SK-N-SH (cell line): Measurements from ENCODE around the gene ADAMTS2. TPM values are rescaled to one million over a fixed set of nuclear protein-coding genes. Genes with fewer than 3 reads are reported as not detected.

ENCODE experiments used
- CTCF ChIA-PET: fragments of 300-600, 350-600 bp; formaldehyde crosslinking; extraction: SDS; loops from one replicate; lab custom pipeline; 2021; lab: Yijun Ruan, JAX
- POLR2A ChIA-PET: fragments of 350-600 bp; sonication (Branson Sonifier 250); formaldehyde crosslinking; extraction: SDS; loops from one replicate; lab custom pipeline; 2020; ENCODE audit warnings: antibody characterized with exemption, inconsistent platforms; lab: Yijun Ruan, JAX
- DNase-seq: peaks from one replicate; pipeline ENCODE4 v3.0.0; 2012
- H2AFZ ChIP-seq: fragments of 200-600 bp; sonication (generic); 2 replicates; pipeline ENCODE4 v1.8.1; 2016; ENCODE audit warnings: antibody characterized with exemption, mild to moderate bottlenecking, low read depth
- H3F3A ChIP-seq: fragments of 200-600 bp; sonication (generic); replicated peaks from 2 replicates; pipeline ENCODE3; 2016; ENCODE audit warnings: antibody characterized with exemption, mild to moderate bottlenecking; ENCODE audit not compliant: insufficient read depth
- H3K27ac ChIP-seq, 2 experiments: fragments of 200-500 bp in 1 of 2; fragments of 200-600 bp in 1 of 2; sonication (Bioruptor generic) in 1 of 2; sonication (generic), shearing (Covaris generic) in 1 of 2; 2 replicates each; pipeline versions ENCODE4 v1.5.1 to v1.6.1; 2014 to 2016; ENCODE audit warnings: low read depth in 2 of 2, inconsistent platforms in 1 of 2, low read length in 1 of 2, mild to moderate bottlenecking in 1 of 2, mixed read lengths in 1 of 2
- H3K27me3 ChIP-seq: fragments of 200-600 bp; sonication (generic), shearing (Covaris generic); 2 replicates; pipeline ENCODE4 v1.6.1; 2016; ENCODE audit warnings: mixed run types; ENCODE audit not compliant: insufficient read depth
- H3K36me3 ChIP-seq, 2 experiments: fragments of 200-500 bp in 1 of 2; fragments of 200-600 bp in 1 of 2; sonication (Bioruptor generic) in 1 of 2; sonication (generic) in 1 of 2; replicated peaks in 1 of 2; 2 replicates each; pipeline versions ENCODE3 to v1.5.1; 2014 to 2016; ENCODE audit warnings: low read length in 1 of 2, mild to moderate bottlenecking in 1 of 2; ENCODE audit not compliant: insufficient read depth in 2 of 2, control insufficient read depth in 1 of 2
- H3K4me1 ChIP-seq, 2 experiments: fragments of 200-500 bp in 1 of 2; fragments of 200-600 bp in 1 of 2; sonication (Bioruptor generic) in 1 of 2; sonication (generic), shearing (Covaris generic) in 1 of 2; 2 replicates each; pipeline versions ENCODE4 v1.5.1 to v1.6.1; 2014 to 2016; ENCODE audit warnings: low read depth in 1 of 2, low read length in 1 of 2, mixed run types in 1 of 2; ENCODE audit not compliant: insufficient read depth in 2 of 2, control insufficient read depth in 1 of 2
- H3K4me2 ChIP-seq: fragments of 200-600 bp; sonication (generic), shearing (Covaris generic); 2 replicates; pipeline ENCODE4 v1.6.1; 2017; ENCODE audit warnings: mixed run types
- H3K4me3 ChIP-seq, 2 experiments: fragments of 200-500 bp in 1 of 2; fragments of 200-600 bp in 1 of 2; sonication (Bioruptor generic) in 1 of 2; sonication (generic), shearing (Covaris generic) in 1 of 2; 2 replicates each; pipeline versions ENCODE4 v1.5.1 to v1.8.1; 2014 to 2016; ENCODE audit warnings: low read depth in 2 of 2, inconsistent platforms in 1 of 2, low read length in 1 of 2, mild to moderate bottlenecking in 1 of 2, mixed read lengths in 1 of 2, moderate library complexity in 1 of 2
- H3K79me2 ChIP-seq: fragments of 200-600 bp; sonication (generic); 2 replicates; pipeline ENCODE4 v1.8.1; 2017; ENCODE audit warnings: mild to moderate bottlenecking; ENCODE audit not compliant: insufficient read depth
- H3K9ac ChIP-seq: fragments of 200-600 bp; sonication (generic); 2 replicates; pipeline ENCODE4 v1.6.1; 2017; ENCODE audit warnings: mixed run types
- H3K9me2 ChIP-seq: fragments of 200-600 bp; sonication (generic); 2 replicates; pipeline ENCODE4 v1.6.1; 2017; ENCODE audit warnings: mixed run types
- H3K9me3 ChIP-seq: fragments of 200-600 bp; sonication (generic); 2 replicates; pipeline ENCODE4 v1.6.1; 2017; ENCODE audit warnings: mixed run types, mild to moderate bottlenecking, moderate library complexity
- H4K20me1 ChIP-seq: fragments of 200-600 bp; sonication (generic); 2 replicates; pipeline ENCODE4 v1.6.1; 2017; ENCODE audit warnings: mild to moderate bottlenecking, mixed run types; ENCODE audit not compliant: insufficient read depth
- ELF1 ChIP-seq: IDR thresholded peaks from 2 replicates; pipeline ENCODE4 v1.4.0; 2012
- EZH2phosphoT487 ChIP-seq: fragments of 200-600 bp; sonication (generic); IDR thresholded peaks from 2 replicates; pipeline ENCODE4 v1.6.1; 2017; ENCODE audit warnings: low read depth, mixed run types, mild to moderate bottlenecking, antibody characterized with exemption, moderate library complexity, borderline replicate concordance
- GABPA ChIP-seq: IDR thresholded peaks from 2 replicates; pipeline ENCODE4 v1.4.0; 2012; ENCODE audit warnings: low read depth, mild to moderate bottlenecking
- GATA2 ChIP-seq: sonication (generic); formaldehyde crosslinking; IDR thresholded peaks from 2 replicates; pipeline ENCODE4 v1.5.0; 2020; ENCODE audit warnings: mild to moderate bottlenecking, missing genetic modification reagents
- PBX3 ChIP-seq: IDR thresholded peaks from 2 replicates; pipeline ENCODE4; 2012
- RAD21 ChIP-seq: IDR thresholded peaks from 2 replicates; pipeline ENCODE4 v1.6.1; 2012; ENCODE audit warnings: mild to moderate bottlenecking, low read length
- RCOR1 ChIP-seq: fragments of 150-350 bp; IDR thresholded peaks from 2 replicates; pipeline ENCODE4 v1.6.1; 2017; ENCODE audit warnings: antibody characterized with exemption, low read length
- SMC3 ChIP-seq: IDR thresholded peaks from 2 replicates; pipeline ENCODE4 v1.6.1; 2012; ENCODE audit warnings: low read depth, low read length, improper control_type of control experiment
- TAF1 ChIP-seq: IDR thresholded peaks from 2 replicates; pipeline ENCODE4 v1.6.1; 2012; ENCODE audit warnings: low read depth, mild to moderate bottlenecking, low read length, moderate library complexity, borderline replicate concordance
- USF1 ChIP-seq: IDR thresholded peaks from 2 replicates; pipeline ENCODE4 v1.4.0; 2012; ENCODE audit warnings: low read depth, borderline replicate concordance
- YY1 ChIP-seq: IDR thresholded peaks from 2 replicates; pipeline ENCODE4 v1.4.0; 2012; ENCODE audit warnings: low read depth, mild to moderate bottlenecking
- ZBTB33 ChIP-seq: IDR thresholded peaks from 2 replicates; pipeline ENCODE4 v1.4.0; 2012; ENCODE audit warnings: low read depth, borderline replicate concordance
- WGBS: methylation state at CpG from one replicate; pipeline ENCODE4 v1.1.6; 2017; ENCODE audit warnings: low lambda C conversion rate; 5-methylcytosine and 5-hydroxymethylcytosine counted together
- polyA plus RNA-seq, 3 experiments: library from polyadenylated mRNA; depleted of rRNA; stranded (reverse); fragments of >200 nt; gene quantifications; 2 replicates each; pipeline ENCODE4 v1.2.3, GENCODE V29; 2012

ADAMTS2 gene
- polyA plus RNA-seq, 1 of the 3 experiments (the other 2 are of a cell fraction), result 0.12 TPM

- no peak overlapping the region for H3K9ac ChIP-seq
- H3K27ac ChIP-seq, result no peak overlapping the region
These were observed 34.1 kb upstream of the ADAMTS2 start for GRCh38 chr5:179379321-179379890.

DNA sequence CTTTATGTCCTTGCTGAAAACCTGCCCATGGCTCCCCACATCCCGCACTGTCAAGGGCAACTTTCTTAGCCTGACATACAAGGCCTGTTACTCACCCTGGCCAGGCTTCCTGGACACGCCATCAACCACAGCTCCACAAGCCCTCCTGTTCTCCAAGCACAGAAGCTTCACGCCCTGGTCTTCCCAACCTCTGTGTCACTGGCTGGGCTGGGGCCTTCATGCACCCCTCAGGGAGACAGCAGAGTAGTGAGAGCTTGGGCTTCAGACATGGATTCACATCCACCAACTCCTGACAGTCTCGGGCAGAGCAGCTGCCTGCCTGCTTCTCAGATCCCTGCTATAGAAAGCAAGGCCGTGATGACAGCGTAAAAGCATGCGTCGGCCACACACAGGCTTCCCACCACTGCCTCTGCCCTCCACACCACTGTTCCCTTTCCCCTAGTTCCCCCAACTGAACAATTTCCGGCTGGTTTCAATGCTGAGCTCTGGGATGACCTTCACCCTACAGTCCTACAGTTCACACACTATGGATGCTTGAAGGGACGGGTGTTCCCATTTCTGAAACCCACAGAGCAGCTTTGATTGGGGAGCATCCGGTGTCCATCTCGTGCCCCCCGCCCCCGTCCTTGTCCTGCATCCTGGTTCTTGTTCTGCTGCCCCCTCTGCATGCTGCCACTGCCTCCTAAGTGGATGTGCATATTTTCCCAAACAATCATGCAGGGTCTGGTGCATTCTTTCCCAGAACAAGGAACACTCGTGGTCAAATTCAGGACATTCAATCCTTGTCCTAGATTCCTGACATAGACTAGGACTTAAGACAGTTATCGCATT is 33.4 kb upstream of the ADAMTS2 start:
- CTCF ChIA-PET, result interaction anchor here (1.0 kb wide), 1 partner anchor 26 kb away, joined by 3 read pairs; no protein-coding TSS in a partner anchor
- H3K4me3 ChIP-seq, result no peak overlapping the region
- no peak overlapping the region for H3K9ac ChIP-seq
- POLR2A ChIA-PET, result no interaction called here
- H3K4me2 ChIP-seq, result no peak overlapping the region
- no peaks in the 10 kb centered on the region for H3K9me3 ChIP-seq
- H3F3A ChIP-seq, result no peaks in the 10 kb centered on the region
- no peaks in the 10 kb centered on the region; a peak in 1 of 4 replicates for H3K4me1 ChIP-seq
- no peaks in the 10 kb centered on the region for H3K9me2 ChIP-seq
- WGBS, result 28% methylated on average over 16 of the region's 16 CpGs
- no peak overlapping the region for H3K27ac ChIP-seq
- TF ChIP-seq RCOR1 (no peak), ZBTB33 (no peak), GATA2 (CRISPR knock-in tag) (no peak), TAF1 (no peak), ELF1 (no peak), PBX3 (no peak), GABPA (no peak), YY1 (no peak), RAD21 (no peak)
- H3K79me2 ChIP-seq, result no peaks in the 10 kb centered on the region
- no peaks in the 10 kb centered on the region for H3K36me3 ChIP-seq
- no peaks in the 10 kb centered on the region for H4K20me1 ChIP-seq
- no peaks in the 10 kb centered on the region for H3K27me3 ChIP-seq
- no peak overlapping the region for H2AFZ ChIP-seq
- peak; percentile 15 for DNase-seq

More at GRCh38 chr5:179379321-179379890, 34.1 kb upstream of the ADAMTS2 start:
- 20% methylated on average over 3 of the region's 9 CpGs for WGBS
- H3K4me1 ChIP-seq, result no peaks in the 10 kb centered on the region; a peak in 1 of 4 replicates
- no peak for TF ChIP-seq EZH2phosphoT487
- no peak for TF ChIP-seq SMC3
- no peak for TF ChIP-seq USF1
- TF ChIP-seq GABPA, result no peak
- no peak for TF ChIP-seq PBX3
- no peaks in the 10 kb centered on the region for H3K79me2 ChIP-seq
- no peaks in the 10 kb centered on the region for H3K9me2 ChIP-seq
- H3F3A ChIP-seq, result no peaks in the 10 kb centered on the region
- no peaks in the 10 kb centered on the region for H3K27me3 ChIP-seq
- ChIA-PET CTCF (interaction anchor here (1.6 kb wide), 1 partner anchor 35 kb away, joined by 4 read pairs; no protein-coding TSS in a partner anchor), POLR2A (no interaction called here)
- no peaks in the 10 kb centered on the region for H3K9me3 ChIP-seq
- no peaks in the 10 kb centered on the region for H4K20me1 ChIP-seq
- no peak overlapping the region for H3K4me2 ChIP-seq
- H2AFZ ChIP-seq, result no peak overlapping the region
- DNase-seq, result peak; percentile 1
- H3K36me3 ChIP-seq, result no peaks in the 10 kb centered on the region
- no peak overlapping the region for H3K4me3 ChIP-seq
